ENCODE data around the gene GRIA4.

GRCh38 chr11:105635466-105635865 is 25.6 kb downstream of the GRIA4 start:
- no peak for TF ChIP-seq CTCF (IDR thresholded peaks at IDR 0.05; ENCODE audit: low read depth, low read length)
- no peak for TF ChIP-seq EZH2phosphoT487 (IDR thresholded peaks at IDR 0.05; ENCODE audit: low read depth)
